Hepatic stellate cell (primary cell): ENCODE measurements around the gene PPM1D.
"Not testable (repeated sequence)": the region's sequence is repeated elsewhere in the genome, so short reads cannot be mapped to it uniquely, and the experiment has no call there.

ENCODE experiments used
- DNase-seq: peaks from one replicate; pipeline ENCODE4 v3.0.0; 2011; ENCODE audit warnings: low spot score

PPM1D gene

DNA sequence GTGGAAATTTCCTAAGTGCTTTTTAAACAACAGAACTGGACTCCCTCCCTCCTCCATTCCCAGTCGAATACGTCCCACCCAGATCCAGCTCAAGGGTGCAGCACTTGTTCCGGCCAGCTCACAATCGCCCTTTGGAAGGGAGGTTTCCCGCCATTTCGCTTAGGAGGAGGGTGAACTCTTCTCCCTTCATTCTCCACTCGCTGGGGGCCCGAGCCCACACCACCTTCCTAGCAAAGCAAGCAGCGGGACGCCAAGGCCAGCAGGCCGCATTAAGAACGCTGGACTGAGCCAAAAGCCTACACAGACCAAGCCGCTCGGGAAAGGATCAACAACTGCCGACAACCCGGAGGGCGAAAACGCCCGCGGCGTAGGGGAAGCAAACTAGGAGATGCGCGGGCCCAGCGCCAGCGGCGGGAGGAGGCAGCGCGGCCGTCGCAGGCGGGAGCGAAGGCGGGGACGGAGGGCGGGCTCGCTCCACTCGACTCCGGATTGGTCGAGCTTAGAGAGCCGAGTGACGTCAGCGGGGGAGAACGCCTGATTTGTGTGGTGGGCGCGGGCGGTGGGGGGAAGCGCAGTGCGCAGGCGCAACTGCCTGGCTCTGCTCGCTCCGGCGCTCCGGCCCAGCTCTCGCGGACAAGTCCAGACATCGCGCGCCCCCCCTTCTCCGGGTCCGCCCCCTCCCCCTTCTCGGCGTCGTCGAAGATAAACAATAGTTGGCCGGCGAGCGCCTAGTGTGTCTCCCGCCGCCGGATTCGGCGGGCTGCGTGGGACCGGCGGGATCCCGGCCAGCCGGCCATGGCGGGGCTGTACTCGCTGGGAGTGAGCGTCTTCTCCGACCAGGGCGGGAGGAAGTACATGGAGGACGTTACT is at the start of gene PPM1D:
Gene PPM1D, plus strand, starts transcription at position 574 of the 870 bp plus-strand sequence. Its CDS starts 222 bp downstream, at position 796.
- peak; percentile 99 for DNase-seq

- not testable (repeated sequence) for DNase-seq
Measured at GRCh38 chr17:60552255-60552654, 47.7 kb upstream of the PPM1D start.

GRCh38 chr17:60554377-60554788 is 45.6 kb upstream of the PPM1D start:
- no peak for DNase-seq

- DNase-seq: no peak
Measured at GRCh38 chr17:60555786-60556185, 44.2 kb upstream of the PPM1D start.

- no peak for DNase-seq
Measured at GRCh38 chr17:60557805-60558204, 42.2 kb upstream of the PPM1D start.

GRCh38 chr17:60559659-60559994 is 40.4 kb upstream of the PPM1D start:
- DNase-seq: no peak

DNA sequence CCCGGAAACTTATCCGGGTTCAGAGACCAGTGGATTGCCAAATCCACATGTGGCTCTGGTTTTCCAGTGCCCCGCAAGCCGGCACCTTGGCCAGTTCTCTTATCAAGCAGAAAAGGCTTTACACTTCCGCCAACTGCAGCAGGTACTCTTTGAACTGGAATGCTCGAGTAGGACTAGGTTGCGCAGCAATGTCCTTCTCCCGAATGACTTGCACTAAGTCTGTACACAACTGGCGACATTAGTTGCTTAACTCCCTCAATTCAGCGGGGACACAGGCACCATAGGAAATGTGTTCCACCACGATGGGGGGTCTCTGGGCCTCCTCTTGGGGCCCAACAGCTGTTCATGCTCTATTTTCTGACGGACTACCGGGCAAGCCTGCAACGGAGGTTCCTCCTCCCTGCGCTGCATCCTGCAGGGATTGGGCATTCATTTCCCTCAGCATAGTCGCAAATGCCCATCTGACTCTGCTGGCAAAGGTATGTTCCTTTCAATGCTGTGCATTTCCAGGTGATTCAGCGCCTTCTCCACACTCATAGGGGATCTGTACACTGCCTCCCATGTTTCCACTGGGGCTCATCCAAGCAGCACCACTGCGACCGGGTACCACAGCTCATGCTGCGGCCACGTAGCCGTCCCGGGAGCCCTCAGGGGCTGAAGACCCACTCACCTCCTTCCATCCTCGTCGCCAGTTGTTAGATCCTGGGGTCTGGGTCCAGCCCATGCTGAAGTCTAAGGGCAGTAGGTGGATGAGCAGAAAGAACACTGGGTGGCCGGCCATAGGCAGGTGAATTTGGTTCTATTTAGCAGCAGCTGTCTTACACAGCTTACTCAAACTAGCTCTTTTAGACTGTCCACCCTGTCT is 39.8 kb upstream of the PPM1D start:
- DNase-seq: no peak

GRCh38 chr17:60560860-60561257 is 39.1 kb upstream of the PPM1D start:
- DNase-seq: no peak

GRCh38 chr17:60562421-60562820 is 37.6 kb upstream of the PPM1D start:
- no peak for DNase-seq

DNA sequence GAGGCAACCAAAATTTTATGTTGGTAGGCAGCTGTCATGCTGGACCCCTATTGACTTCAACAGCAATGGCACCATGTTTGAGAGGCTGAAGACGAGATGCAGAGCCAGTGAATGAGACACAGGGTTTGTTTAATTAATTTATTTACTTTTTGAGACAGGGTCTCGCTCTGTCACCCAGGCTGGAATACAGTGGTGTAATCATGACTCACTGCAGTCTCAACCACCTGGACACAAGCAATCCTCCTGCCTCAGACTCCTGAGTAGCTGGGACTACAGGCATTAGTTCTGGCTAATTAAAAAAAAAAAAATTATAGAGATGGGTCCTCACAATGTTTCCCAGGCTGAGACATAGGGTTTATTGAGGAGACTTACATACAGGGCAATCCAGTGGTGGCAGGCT is 36.2 kb upstream of the PPM1D start:
- DNase-seq: no peak

- no peak for DNase-seq
Measured at GRCh38 chr17:60565233-60565632, 34.8 kb upstream of the PPM1D start.

- DNase-seq: no peak
Measured at GRCh38 chr17:60573236-60574051, 26.5 kb upstream of the PPM1D start.

DNA sequence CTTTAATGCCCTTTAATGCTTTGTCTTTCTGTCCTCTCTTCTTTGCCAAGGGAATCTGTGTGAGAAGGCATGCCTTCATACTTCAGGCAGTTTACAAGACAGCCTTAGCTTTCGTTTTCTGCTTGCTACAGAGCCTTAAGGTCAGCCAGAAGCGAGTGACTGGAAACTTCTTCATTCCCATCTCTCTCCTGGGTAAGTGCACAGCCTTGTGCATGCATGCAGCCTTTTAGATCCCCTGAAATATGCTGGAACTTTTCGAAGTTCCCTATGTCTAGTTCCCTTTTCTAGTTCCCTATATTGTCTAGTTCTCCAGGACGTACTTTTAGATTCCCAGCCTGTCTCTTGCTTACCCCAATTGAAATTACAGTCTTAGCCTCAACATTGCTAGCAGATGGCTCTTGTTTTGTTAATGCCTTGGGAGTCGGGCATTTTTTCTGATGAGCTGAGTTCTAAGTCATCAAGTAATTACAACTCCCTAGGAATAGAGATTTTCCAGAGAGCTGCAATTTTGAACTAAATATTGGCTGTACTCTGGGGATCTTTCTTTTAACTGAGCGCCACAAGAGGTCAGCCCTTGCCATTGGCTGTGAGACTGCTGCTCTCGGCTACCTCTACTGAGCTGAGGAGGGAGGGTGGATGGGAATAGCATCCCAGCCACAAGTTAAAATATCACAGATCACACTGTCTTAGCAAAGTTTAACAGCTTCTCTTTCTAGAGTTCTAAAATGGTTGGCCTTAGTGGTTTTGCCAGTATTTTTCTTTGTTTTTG is 22.7 kb upstream of the PPM1D start:
- DNase-seq: peak; percentile 37

- DNase-seq: no peak
Measured at GRCh38 chr17:60579090-60579489, 20.9 kb upstream of the PPM1D start.

DNA sequence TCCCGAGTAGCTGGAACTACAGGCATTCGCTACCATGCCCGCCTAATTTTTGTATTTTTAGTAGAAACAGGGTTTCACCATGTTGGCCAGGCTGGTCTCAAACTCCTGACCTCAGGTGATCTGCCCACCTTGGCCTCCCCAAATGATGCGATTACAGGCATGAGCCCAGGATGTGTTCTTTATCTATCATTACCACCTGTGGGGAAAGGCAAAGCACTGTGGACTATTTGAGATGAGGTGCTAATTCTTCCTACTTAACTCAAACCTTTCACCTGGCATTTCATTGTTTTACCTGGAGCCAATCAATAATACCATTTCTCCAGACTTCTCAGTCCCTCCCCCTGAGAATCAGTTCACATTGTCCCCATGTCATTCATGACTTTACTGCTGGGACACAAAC is 20.4 kb upstream of the PPM1D start:
- DNase-seq: no peak

DNA sequence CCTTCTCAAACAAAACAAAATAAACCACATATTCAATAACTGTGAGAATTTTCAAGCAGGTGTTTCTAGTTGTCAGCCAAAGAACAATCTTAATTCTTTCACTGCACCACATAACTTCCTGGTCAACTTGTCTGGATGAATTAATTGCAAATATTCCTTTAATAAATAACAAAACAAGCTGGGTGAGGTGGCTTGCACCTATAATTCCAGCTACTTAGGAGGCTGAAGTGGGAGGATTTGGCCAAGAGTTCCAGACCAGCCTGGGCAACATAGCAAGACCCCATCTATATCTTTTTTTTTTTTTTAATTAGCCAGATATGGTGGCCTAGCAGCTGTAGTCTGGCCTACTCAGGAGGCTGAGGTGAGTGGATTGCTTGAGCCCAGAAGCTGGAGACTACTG is 17.0 kb upstream of the PPM1D start:
- no peak for DNase-seq

DNA sequence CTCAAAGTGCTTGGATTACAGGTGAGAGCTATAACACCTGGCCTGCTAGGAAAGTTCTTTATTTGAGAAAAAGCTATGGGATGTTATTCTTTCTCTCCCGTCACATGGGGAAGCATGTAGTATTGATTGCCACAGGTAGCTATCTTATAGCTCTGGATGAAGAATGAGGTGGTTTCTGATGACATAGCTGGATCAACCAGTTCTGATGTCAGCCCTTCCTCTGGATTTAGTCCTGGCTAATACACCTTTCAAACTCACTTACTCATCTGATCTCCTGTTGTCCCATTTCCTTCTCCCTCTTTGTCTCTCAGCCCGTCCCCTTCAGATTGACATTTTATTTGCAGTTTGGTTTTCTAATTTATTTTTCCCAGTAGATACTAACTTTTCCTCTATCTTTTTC is 14.1 kb upstream of the PPM1D start:
- no peak for DNase-seq

DNA sequence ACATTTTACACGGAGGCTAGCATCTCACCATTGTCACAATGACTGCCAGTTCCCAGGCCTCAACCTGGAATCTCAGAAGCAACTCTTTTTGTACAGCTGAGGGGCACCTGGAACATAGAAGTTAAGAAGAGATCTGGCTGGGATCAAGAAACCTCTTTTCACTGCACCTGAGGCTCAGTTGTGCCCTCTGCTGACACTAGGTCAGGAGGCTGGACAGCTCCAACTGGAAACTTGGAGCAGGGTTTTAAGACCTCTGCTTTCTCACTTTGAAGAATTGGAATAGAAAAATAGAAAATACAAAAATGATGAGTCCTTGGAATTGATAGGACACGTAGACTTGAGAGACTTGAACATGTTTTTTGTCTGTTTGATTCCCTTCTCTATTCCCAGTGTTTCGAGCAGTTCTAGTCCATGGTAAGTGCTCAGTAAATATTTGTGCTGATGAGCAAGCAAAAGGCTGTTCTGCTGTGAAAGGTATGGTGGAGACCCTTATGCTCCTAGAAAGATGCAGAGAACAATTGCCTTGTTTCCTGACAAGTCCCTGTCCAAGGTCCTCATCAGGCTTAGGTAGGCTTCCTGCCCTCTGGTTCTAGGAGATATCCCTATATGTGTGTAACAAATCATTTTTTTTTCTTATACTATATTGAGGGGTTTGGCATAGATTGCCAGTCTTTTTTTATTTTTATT is 13.6 kb upstream of the PPM1D start:
- no peak for DNase-seq

DNA sequence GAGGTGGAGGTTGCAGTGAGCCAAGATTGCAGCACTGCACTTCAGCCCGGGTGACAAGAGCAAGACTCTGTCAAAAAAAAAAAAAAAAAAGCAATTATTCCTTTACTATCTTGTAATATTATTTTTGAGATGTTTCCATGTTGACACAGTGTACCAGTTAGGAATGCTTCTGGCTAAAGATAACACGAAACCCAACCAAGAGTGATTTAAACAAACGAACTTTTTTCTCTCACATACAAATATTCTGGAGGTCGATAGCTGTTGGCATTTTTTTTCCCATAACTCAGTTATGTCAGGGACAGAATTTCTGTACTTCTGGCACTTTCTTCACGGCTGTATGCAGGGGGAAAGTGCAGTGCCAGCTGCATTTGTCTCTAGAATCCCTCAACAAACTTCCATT is 9.9 kb upstream of the PPM1D start:
- no peak for DNase-seq

GRCh38 chr17:60592750-60593149 is 7.2 kb upstream of the PPM1D start:
- DNase-seq: no peak
